PC-9 (cell line): ENCODE measurements around the gene FARS2. TPM values are rescaled to one million over a fixed set of nuclear protein-coding genes. Genes with fewer than 3 reads are reported as not detected.

Source experiments
- BruUV-seq: library from RNA; stranded (reverse); fragments of 400-500 nt; replicated peaks from 2 replicates; lab custom pipeline; 2021; lab: Mats Ljungman, UMichigan
- CTCF ChIA-PET: fragments of 300-600 bp; sonication (Branson Sonifier 250); formaldehyde crosslinking; loops from one replicate; lab custom pipeline; 2022; ENCODE audit warnings: antibody characterized with exemption; lab: Charles Lee
- POLR2A ChIA-PET: fragments of 300-600 bp; sonication (Branson Sonifier 250); formaldehyde crosslinking; loops from one replicate; lab custom pipeline; 2022; ENCODE audit warnings: antibody characterized with exemption; ENCODE audit not compliant: unreplicated experiment; lab: Charles Lee
- DNase-seq, 2 experiments: peaks; one replicate each; pipeline versions ENCODE4 v3.0.0 to v3.0.0-alpha.2; 2015 to 2022; ENCODE audit warnings: mixed read lengths in 1 of 2
- H2AFZ ChIP-seq: fragments of 200-600 bp; sonication (generic); 2 replicates; pipeline ENCODE4 v1.8.1; 2017; ENCODE audit warnings: antibody characterized with exemption
- H3F3A ChIP-seq: fragments of 200-600 bp; sonication (generic); 2 replicates; pipeline ENCODE4 v1.8.1; 2017; ENCODE audit warnings: antibody characterized with exemption, mild to moderate bottlenecking, low read depth; ENCODE audit not compliant: insufficient read depth
- H3K27ac ChIP-seq: fragments of 200-600 bp; sonication (generic); 2 replicates; pipeline ENCODE4 v1.6.1; 2016; ENCODE audit warnings: mixed run types
- H3K27me3 ChIP-seq: fragments of 200-600 bp; sonication (generic); 2 replicates; pipeline ENCODE4 v1.6.1; 2016; ENCODE audit warnings: low read depth, mixed run types; ENCODE audit not compliant: insufficient read depth
- H3K36me3 ChIP-seq: fragments of 200-600 bp; sonication (generic); 2 replicates; pipeline ENCODE4 v1.6.1; 2016; ENCODE audit warnings: low read depth, mixed run types
- H3K4me1 ChIP-seq: fragments of 200-600 bp; sonication (generic); replicated peaks from 2 replicates; pipeline ENCODE4 v1.6.1; 2016; ENCODE audit warnings: mixed run types; ENCODE audit not compliant: insufficient read depth
- H3K4me2 ChIP-seq: fragments of 200-600 bp; sonication (generic); 2 replicates; pipeline ENCODE4 v1.6.1; 2017; ENCODE audit warnings: mixed run types
- H3K4me3 ChIP-seq: fragments of 200-600 bp; sonication (generic); 2 replicates; pipeline ENCODE4 v1.6.1; 2016; ENCODE audit warnings: mixed run types
- H3K79me2 ChIP-seq: fragments of 200-600 bp; sonication (generic); 2 replicates; pipeline ENCODE4 v1.6.1; 2017; ENCODE audit warnings: low read depth, mixed run types
- H3K9me2 ChIP-seq: fragments of 200-600 bp; sonication (generic); 2 replicates; pipeline ENCODE4 v1.8.1; 2017; ENCODE audit warnings: mild to moderate bottlenecking; ENCODE audit not compliant: insufficient read depth
- H3K9me3 ChIP-seq: fragments of 200-600 bp; sonication (generic); 2 replicates; pipeline ENCODE4 v1.8.1; 2016; ENCODE audit warnings: low read depth; ENCODE audit not compliant: insufficient read depth
- H4K20me1 ChIP-seq: fragments of 200-600 bp; sonication (generic); 2 replicates; pipeline ENCODE4 v1.8.1; 2017; ENCODE audit not compliant: insufficient read depth
- CTCF ChIP-seq: fragments of 200-600 bp; sonication (generic); conservative IDR thresholded peaks from 2 replicates; pipeline ENCODE4 v1.6.1; 2017; ENCODE audit warnings: mixed run types, antibody characterized with exemption, mild to moderate bottlenecking, moderate library complexity
- EZH2 ChIP-seq: fragments of 200-600 bp; sonication (generic); IDR thresholded peaks from 2 replicates; pipeline ENCODE4 v1.8.0; 2017; ENCODE audit warnings: antibody characterized with exemption, low read depth
- intact Hi-C: fragments of 100-400 bp; cut with micrococcal nuclease; formaldehyde crosslinking; loops from one replicate; pipeline ENCODE4 v1.10.0; 2022; ENCODE audit not compliant: unreplicated experiment
- total RNA-seq: library from RNA; stranded (reverse); gene quantifications from 2 replicates; pipeline ENCODE4 v1.2.3, GENCODE V29; 2021

Gene FARS2
- total RNA-seq, 1 experiment from 2014 or later = 26.7 TPM

- CTCF ChIA-PET = no interaction called here
Observed at GRCh38 chr6:5314191-5314865, 53.0 kb downstream of the FARS2 start.

GRCh38 chr6:5315881-5316280 is 54.6 kb downstream of the FARS2 start:
- Histone ChIP-seq H2AFZ (no peak overlapping the region), H3K4me1 (no peaks in the 10 kb centered on the region), H3K27ac (no peak overlapping the region), H3K79me2 (no peaks in the 10 kb centered on the region), H3K4me2 (no peak overlapping the region), H3K36me3 (no peaks in the 10 kb centered on the region), H3K9me3 (no peaks in the 10 kb centered on the region), H3K27me3 (no peaks in the 10 kb centered on the region), H3F3A (no peaks in the 10 kb centered on the region), H4K20me1 (no peaks in the 10 kb centered on the region), H3K9me2 (no peaks in the 10 kb centered on the region), H3K4me3 (no peak overlapping the region)
- intact Hi-C loops = no loop called here
- CTCF ChIA-PET = no interaction called here
- TF ChIP-seq CTCF (no peak), EZH2 (no peak)
- POLR2A ChIA-PET = no interaction called here
- no TSS peak for BruUV-seq
- DNase-seq = no peak

More at GRCh38 chr6:5314191-5314865, 53.0 kb downstream of the FARS2 start:
- no peaks in the 10 kb centered on the region for H3K27me3 ChIP-seq
- no peak overlapping the region for H2AFZ ChIP-seq
- POLR2A ChIA-PET = interaction anchor here (0.7 kb wide), 1 partner anchor 26 kb away, joined by 5 read pairs; no protein-coding TSS in a partner anchor
- no peaks in the 10 kb centered on the region for H3K4me1 ChIP-seq
- H3K4me3 ChIP-seq = no peak overlapping the region
- BruUV-seq = no TSS peak
- H4K20me1 ChIP-seq = no peaks in the 10 kb centered on the region
- no peak for DNase-seq
- intact Hi-C loops = no loop called here
- no peaks in the 10 kb centered on the region for H3K36me3 ChIP-seq
- H3K79me2 ChIP-seq = no peaks in the 10 kb centered on the region
- no peak for TF ChIP-seq EZH2
- no peak for TF ChIP-seq CTCF
- H3F3A ChIP-seq = no peaks in the 10 kb centered on the region
- no peaks in the 10 kb centered on the region for H3K9me3 ChIP-seq
- no peaks in the 10 kb centered on the region for H3K9me2 ChIP-seq
- no peak overlapping the region for H3K27ac ChIP-seq
- H3K4me2 ChIP-seq = no peak overlapping the region

GRCh38 chr6:5316951-5317350 is 55.6 kb downstream of the FARS2 start:
- Histone ChIP-seq H3K4me3 (no peak overlapping the region), H3K36me3 (no peaks in the 10 kb centered on the region), H3F3A (no peaks in the 10 kb centered on the region), H3K4me2 (no peak overlapping the region), H3K27ac (no peak overlapping the region), H3K9me3 (no peaks in the 10 kb centered on the region), H3K27me3 (no peaks in the 10 kb centered on the region), H3K79me2 (no peaks in the 10 kb centered on the region), H4K20me1 (no peaks in the 10 kb centered on the region), H3K9me2 (no peaks in the 10 kb centered on the region), H3K4me1 (no peaks in the 10 kb centered on the region), H2AFZ (no peak overlapping the region)
- POLR2A ChIA-PET = interaction anchor here (0.6 kb wide), 2 partner anchors 26 to 1105 kb away, joined by 3 read pairs; no protein-coding TSS in a partner anchor
- intact Hi-C loops = no loop called here
- no peak for DNase-seq
- TF ChIP-seq CTCF (no peak), EZH2 (no peak)
- CTCF ChIA-PET = no interaction called here
- no TSS peak for BruUV-seq
